Left hindlimb (tissue), 1 donor: ENCODE data around the gene CADM1.

Experiments
- DNase-seq: peaks from one replicate; pipeline ENCODE4 v3.0.0-alpha.2; 2018

Gene CADM1

DNA sequence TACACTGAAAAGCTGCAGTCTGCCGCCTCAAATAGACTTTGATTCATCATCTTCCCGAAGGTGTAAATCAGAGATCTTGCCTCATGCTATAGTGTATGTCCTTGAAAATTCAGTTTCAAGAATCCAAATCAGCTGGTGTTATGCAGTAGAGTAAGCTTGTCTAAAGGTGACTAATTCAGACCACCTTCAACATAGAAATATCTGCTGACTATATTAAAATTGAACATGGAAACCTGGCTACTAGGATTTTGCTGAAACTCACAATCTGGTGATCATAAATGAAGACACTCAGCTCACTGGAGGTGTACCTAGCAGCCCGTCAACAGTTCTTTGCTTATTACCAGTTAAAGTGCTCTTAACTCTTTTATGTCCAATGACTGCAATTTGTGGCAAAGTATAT lies 266.6 kb downstream of the CADM1 start:
- DNase-seq = no peak

DNA sequence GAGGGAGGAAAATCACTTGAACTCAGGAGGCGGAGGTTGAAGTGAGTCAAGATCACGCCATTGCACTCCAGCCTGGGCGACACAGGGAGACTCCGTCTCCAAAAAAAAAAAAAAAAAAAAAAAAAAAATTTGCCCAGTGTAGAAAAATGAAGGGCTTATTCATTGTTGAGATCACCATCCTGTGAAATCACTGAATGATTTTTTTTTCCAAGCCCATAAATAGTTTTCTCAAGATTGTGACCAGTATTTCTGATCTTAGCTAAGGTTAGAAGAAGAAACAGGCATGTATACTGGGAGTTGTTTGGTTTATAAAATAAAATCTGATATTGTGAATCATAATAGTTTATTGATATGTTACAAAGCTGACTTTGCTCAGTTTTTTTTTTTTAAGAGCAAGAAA lies 269.4 kb downstream of the CADM1 start:
- no peak for DNase-seq

DNA sequence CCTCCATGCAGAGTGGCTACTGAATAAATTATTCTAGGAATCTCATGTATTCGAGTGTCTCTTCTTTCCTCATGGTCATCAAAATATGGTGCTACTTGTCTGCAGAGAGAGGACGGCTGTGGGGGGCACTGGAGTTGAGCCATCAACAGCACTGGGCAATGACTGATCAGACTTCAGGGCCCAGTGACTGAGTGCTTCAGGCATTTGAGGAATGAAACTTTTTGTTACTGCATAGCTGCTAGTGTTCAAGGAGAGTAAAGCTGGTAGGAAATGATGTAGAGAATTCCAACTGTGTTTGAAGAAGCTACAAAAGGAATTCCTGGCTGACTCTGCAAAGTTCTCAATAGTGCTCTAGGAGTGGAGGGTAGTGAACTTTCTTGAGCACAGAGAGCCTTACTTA lies 277.7 kb downstream of the CADM1 start:
- no peak for DNase-seq

GRCh38 chr11:115224551-115224950 lies 279.7 kb downstream of the CADM1 start:
- DNase-seq = no peak

GRCh38 chr11:115222863-115223530 lies 281.2 kb downstream of the CADM1 start:
- DNase-seq = no peak

GRCh38 chr11:115222218-115222862 lies 281.9 kb downstream of the CADM1 start:
- DNase-seq = no peak

DNA sequence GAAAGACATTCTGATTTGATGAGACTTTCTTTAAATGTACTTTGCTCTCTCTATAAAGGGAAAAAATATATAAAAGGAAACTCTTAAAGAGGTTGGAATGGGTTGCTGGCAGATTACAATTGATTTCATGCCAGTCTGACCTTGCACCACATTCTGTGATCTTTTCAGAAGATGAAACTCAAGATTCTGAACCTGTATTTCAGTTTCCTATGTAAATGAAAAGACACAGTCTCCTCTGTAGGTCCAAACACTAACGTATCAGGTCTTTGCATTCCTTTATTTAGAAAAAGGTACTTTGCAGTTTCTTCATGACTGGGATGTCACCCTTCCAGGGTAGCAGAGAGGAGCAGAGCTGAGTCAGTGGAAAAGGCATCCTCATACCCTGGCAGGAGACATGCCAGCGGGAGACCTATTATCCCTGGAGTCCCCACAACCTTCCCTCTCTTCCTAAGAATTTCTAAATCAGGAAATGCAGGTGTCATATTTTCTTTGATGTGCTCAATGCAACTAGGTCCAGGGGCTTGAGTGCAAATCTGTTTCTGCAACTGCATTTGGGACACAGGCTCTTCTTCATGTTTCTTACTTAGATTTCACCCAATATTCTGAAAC lies 282.6 kb downstream of the CADM1 start:
- DNase-seq = no peak

DNA sequence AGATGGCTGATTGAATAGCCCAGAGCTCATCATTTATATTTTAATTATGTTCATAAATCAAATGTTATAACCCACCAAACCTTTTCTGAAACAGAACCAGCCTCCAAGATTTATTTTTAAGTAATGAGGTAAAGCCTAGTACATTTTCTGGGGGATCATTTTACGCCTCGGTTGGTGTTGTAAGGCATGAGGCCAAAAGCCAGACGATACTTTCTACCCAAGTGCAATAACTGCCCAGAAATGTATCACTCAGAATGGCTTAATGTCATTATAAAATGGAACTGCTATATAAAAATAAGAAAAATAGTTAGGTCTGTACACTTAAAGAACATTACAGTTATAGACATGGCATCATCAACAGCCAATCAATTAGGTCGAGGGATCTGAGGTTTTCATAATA lies 283.3 kb downstream of the CADM1 start:
- no peak for DNase-seq

DNA sequence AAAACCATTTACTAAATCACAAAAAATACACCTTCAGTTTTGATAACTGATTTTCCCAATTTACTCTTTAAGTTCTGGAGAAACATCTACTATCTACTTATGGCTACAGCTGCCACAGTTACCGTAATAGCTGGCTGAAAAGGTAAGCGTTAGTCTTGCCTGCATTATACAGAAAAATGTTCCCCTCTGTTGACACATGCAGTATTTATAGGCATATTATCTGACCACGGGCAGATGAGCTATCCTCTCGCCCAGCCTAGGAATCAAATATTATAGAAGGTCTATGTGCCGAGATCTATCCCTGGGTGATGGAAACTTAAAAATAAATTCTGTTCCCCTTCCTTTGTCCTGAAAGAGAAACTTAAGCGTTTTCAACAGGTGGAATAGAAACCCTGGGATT lies 283.8 kb downstream of the CADM1 start:
- DNase-seq = no peak

DNA sequence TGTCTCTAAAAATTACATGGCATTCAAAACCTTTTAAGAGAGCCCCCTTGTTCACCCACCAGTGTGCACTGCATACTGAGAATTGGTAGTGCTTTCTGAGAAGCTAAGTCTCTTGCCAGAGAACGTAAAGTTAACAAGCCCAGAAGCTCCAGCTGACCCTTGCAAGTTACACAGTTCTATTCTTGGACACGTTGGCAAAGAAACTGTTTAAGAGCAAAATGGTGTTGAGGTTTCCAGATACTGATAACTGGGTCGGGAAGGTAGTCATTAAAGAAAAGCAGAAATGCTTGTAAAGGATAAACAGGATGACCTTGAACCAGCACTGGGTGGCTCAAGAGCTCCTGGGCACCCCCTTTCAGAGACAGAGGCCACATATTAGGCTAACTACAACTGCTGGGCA lies 284.8 kb downstream of the CADM1 start:
- no peak for DNase-seq

DNA sequence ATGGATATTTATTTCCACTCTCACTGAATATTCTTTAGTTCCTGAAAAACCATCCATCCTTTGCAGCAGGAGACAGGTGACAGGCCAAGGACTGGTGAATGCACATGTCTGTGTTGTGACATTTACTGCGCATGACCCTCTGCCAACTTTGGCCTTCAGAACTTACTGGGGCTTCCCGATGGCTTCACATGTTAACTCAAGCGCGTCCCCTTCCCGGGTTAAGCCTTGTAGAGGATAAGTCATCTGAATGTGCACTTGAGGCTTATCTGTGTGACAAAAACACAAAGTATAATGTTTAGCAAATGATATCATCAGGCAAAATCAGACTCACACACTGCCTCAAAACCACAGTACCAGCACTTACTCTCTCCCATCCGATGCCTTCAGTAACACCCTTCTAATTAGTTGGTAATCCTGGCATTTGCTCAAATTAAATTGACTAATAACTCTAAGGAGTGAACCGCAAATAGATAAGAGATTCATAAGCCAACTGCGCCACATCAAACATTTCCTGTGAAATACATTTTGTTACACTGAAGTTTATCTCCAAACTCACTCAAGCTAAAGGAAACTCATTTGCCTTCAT lies 286.4 kb downstream of the CADM1 start:
- DNase-seq = no peak

- DNase-seq = no peak
Observed at GRCh38 chr11:115215694-115216617, 288.3 kb downstream of the CADM1 start.

DNA sequence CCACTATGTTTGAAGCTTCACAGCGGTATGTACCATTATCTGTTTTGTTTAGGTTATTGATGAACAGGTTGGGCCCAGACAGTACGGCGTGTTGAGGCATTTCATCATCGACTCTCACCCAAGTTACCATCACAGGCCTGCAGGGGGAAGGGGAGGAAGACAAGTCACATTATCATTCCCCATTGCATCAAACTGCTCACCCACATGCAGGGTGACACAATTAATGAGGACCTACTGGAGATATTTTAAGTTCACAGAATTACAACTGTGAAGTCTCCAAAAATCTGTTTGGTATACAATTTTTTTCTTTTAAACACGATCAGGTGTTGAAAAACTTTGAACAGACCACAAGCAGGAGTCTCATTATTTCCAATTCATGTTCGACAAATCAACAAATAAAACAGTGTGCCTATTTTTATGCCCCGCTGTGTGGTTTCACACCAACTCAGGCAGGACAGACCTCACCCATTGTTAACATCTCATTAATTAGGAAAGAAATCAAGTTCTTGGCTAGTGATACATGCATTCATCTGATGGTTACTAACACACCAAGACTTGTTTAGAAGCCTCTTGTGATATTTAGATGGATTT lies 289.5 kb downstream of the CADM1 start:
- DNase-seq = no peak

DNA sequence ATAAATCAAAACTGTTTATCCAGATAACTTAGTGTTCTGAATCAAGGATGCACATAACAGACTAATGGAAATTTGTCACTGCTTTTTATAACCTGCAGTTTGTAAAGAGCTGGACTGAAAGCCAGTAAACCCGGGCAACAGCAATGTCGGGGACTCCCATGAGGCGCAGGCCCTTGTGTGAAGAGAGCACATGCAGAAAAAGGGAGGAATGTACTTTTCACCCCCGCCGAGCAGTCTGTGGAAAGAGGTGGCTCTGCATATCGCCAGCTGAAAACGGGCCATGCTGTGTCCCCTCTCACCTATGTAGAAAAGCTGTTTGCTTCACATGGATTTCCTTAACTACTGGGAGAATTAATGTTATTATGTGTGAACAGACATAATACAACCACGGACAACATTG lies 291.2 kb downstream of the CADM1 start:
- no peak for DNase-seq

DNA sequence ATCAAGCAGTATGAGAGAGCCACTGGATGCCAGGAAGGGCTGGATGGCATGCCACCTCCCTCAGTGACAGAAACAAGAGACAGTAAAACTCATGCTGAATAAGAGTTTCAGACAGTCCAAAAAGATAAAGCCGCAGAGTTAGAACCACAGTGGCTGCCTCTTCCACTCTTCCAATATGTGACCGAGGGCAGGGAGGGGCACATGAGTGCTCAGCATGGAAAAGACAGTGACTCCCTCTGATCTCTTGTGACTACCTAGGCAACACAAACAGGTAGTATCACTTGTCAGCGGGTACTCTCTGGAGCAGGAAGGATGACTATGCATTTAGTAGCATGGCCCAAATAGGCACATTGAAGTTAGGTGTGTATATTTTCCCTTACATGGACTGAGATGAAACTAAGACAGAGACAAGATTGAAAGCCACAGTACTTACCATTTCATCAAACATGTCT lies 295.4 kb downstream of the CADM1 start:
- no peak for DNase-seq

- DNase-seq = no peak
Observed at GRCh38 chr11:115207916-115208315, 296.3 kb downstream of the CADM1 start.

DNA sequence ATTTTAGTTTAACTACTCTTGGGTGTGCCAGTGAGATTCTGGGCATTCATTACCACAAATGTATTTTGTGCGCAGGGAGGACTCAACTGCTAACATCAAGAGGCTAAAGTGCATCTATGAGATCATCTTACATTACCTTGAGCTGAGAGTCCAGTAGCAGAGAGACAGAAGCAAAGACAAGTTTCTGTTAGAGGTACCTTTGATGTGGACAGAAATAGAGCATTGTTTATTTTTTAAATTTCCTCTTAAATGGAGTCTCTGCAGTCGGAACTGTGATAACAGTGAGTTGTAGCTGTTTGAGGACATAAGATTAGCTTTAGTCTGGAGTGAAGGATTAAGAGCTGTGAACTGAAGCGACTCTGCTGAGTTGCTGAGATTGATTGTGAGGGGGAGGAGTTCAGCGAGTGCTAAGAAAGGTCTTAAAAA lies 297.0 kb downstream of the CADM1 start:
- DNase-seq = no peak

DNA sequence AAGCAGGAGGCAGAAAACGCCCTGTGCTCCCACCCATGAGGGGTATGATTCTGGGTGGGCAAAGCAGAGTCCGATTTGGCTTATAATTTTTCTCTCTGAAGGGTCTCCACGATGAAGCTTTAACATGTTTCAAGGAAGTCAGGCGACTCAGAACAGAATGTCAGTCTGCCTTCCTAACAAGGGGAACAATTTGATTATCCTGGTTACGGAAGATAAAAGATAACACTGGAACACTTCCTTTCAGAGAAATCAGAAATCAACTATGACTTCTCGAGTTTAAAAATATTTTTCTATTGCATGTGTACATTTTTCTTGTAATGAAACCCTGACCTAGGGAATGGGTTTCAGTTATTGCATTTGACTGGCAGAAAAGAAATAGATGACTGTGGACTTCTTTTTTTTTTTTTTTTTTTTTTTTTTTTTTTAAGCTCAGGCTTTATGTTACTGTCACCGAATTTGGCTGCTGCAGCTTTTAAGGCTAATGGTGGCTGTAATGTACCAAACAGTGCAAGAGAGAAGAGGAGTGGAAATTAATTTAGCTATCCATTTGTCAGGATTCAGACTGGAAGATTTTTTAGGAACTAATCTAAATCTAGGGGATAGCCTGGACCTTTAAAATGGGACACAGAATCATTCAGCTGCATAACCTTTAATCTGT lies 297.7 kb downstream of the CADM1 start:
- DNase-seq = no peak

DNA sequence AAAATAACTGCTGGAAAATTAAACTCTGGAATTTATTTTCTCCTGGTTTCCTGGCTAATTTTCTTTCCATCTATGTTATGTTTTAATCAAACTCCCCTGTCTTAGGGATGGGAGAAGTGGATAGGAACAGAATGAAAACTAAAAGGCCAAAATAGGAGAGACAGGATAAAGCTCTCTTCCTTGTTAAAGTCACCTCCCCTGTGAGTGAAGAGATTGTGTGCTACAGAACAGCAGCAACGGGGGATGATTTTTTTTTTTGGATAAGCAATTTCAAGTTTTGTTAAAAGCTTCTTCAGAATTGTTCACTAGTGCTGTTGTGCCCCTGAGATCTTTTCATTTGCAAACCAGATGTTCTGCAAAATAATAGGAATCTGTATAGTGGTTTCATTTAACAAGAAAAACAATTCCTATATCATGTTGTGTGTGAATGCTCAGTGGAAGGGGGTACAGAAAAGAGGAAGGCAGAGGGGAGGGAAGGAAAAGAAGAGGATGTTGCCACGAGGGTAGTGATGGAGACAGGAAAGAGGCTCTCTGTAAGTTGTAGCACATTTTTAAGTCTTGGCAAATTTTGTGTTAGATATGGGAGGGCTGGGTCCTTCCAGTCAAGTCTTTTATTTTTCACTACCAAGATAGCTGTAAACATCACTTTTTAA lies 301.2 kb downstream of the CADM1 start:
- DNase-seq = no peak

GRCh38 chr11:115202074-115202473 lies 302.1 kb downstream of the CADM1 start:
- DNase-seq = no peak

DNA sequence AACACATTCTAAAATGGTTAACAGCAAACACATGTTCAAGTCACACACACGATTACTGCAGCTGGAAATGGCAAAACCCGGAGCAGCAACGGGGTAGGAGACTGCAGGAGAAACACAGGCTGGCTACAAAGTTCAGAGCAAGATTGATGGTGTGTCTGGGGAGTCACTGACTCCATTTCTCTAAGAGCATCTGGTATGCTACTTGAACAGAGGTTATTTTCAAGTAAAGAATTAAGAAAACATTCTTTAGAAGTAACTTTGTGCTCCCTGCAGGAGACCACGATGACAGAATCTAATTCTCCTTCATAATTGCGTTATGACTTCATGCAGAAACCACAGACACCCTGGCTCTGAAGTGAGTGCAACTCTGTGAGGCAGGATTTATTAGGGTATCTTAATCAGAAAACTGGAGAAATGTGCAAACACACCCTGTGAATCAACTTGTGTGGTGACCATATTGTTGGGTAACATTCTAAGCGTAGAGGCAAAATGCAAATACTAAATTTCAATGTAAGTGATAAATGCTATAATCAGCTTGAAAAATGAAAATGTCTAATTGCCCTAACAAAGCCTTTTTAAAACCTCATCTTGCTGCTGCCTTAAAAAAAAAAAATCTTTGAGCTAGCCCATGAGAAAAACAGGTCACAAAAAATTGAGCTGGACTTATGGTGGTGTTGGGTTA lies 303.0 kb downstream of the CADM1 start:
- peak; percentile 67 for DNase-seq
